ENCODE data around the gene RELN.

The RELN gene

DNA sequence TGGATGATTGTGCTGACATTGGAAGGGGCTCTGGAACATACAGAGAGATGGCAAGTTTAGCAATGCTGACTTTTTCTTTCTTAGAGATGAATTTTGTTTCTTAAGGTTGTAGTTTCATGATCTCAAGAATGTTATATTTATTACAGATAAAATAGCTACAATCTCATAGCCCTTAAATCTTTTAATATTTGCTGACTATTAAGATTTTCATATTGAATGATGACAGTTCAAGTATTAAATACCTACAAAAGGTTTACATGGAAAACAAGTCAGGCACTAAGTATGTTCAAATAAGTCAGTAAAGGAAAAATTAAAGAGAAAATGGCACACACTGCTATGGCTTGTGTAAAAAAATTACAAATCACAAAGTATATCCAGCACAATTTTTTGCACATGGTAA lies 291.4 kb downstream of the RELN start:
- DNase-seq (ENCODE audit: low read depth), result no peak
- TF ChIP-seq, protein P1, sequence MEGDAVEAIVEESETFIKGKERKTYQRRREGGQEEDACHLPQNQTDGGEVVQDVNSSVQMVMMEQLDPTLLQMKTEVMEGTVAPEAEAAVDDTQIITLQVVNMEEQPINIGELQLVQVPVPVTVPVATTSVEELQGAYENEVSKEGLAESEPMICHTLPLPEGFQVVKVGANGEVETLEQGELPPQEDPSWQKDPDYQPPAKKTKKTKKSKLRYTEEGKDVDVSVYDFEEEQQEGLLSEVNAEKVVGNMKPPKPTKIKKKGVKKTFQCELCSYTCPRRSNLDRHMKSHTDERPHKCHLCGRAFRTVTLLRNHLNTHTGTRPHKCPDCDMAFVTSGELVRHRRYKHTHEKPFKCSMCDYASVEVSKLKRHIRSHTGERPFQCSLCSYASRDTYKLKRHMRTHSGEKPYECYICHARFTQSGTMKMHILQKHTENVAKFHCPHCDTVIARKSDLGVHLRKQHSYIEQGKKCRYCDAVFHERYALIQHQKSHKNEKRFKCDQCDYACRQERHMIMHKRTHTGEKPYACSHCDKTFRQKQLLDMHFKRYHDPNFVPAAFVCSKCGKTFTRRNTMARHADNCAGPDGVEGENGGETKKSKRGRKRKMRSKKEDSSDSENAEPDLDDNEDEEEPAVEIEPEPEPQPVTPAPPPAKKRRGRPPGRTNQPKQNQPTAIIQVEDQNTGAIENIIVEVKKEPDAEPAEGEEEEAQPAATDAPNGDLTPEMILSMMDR (IDR thresholded peaks at IDR 0.05; ENCODE audit: insufficient read depth, low read depth, low read length, missing control alignments), result no peak
- H3K4me3 ChIP-seq (ENCODE audit: low read length), result no peak overlapping the region

DNA sequence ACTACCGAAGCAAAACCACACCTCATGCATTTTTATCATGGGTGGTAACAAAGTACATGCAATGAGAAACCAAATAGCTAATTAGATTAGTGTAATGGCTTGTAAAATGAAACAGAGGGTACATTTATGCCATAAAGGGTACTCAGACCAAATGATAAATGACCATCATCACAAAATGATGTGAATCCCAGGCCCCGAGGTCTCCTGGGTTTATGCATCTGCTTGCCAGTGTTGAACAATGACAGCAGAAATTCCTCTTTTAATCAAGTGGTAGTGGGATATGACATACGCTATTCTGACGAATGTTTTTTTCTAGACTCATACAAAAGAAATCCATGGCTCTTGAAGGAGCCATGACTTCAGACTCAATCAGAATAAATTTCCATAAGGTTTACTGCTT lies 293.9 kb downstream of the RELN start:
- TF ChIP-seq, protein P1 (IDR thresholded peaks at IDR 0.05; ENCODE audit: insufficient read depth, low read depth, low read length, missing control alignments), result no peak

DNA sequence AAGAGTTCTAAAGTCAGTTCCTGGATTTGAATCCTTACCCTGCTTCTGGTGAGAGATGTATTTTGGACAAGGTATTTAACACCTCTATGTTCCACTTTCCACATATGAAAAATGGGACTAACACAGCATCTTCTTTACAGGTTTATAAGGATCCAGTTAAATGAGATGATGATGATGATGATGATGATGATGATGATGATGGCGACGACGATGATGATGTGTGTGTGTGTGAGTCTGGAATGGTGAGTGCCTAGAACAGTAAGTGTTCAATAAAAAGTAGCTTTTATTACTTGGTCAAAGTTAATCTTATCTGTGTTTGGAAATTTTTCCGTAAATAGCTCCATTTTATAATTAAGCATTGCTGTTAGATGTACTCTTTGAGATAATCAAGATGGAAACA lies 295.2 kb downstream of the RELN start:
- TF ChIP-seq, protein P1 (IDR thresholded peaks at IDR 0.05; ENCODE audit: insufficient read depth, low read depth, low read length, missing control alignments), result no peak
- no peak overlapping the region for H3K4me3 ChIP-seq (ENCODE audit: low read length)
- DNase-seq (ENCODE audit: low read depth), result no peak

More for the DNA sequence above, 293.9 kb downstream of the RELN start:
- H3K4me3 ChIP-seq (ENCODE audit: low read length), result no peak overlapping the region
- no peak for DNase-seq (ENCODE audit: low read depth)

DNA sequence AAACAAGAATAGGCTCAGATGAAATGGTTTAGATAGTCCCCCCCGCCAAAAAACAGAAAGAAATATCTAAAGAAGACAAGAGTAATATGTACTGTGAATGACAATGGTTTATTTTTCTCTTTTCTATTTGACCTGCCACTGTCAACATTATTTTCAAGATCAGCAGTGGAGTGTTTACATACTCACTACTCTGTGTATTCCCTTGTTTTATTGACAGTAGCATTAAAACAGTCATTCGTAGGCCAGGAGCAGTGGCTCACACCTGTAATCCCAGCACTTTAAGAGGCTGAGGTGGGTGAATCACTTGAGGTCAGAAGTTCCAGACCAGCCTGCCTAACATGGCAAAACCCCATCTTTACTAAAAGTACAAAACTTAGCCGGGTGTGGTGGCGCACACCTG lies 298.2 kb downstream of the RELN start:
- no peak for DNase-seq (ENCODE audit: low read depth)
- no peak overlapping the region for H3K4me3 ChIP-seq (ENCODE audit: low read length)
- TF ChIP-seq, protein P1 (IDR thresholded peaks at IDR 0.05; ENCODE audit: insufficient read depth, low read depth, low read length, missing control alignments), result no peak

DNA sequence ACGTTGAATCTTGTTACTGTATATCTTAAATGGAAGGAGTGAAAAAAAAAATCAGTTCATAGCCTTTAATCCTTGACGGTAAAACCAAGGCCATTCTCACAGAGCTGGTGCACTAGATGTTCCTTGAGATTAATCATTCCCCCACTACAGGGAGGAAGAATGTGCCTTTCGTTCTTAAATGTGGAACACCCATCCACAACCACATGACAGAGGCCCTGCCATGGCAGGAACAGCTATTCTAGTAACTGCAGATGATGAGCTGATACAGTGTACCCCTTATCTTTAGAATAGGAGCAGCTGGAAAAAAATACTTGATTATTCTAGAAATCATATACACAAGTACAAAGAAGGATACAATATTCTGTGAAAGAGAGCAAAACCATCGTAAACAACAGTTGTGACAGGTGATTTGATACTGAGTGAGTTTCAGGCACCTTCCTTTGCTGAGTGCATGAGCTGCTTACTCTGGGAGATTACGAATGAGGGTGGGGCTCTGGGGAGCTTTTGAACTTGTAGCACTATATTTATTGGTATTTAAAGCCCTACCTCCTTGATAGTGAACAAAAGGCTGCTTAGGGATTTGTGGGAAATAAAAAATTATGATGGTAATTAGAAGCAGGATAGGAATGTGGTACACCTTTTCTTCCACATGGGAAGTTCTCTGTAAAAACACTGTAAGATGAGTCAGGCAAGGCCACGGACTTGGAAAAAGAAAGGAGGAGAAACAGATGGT lies 299.1 kb downstream of the RELN start:
- DNase-seq (ENCODE audit: low read depth), result no peak
- no peak overlapping the region for H3K4me3 ChIP-seq (ENCODE audit: low read length)
- TF ChIP-seq, protein P1 (IDR thresholded peaks at IDR 0.05; ENCODE audit: insufficient read depth, low read depth, low read length, missing control alignments), result no peak

DNA sequence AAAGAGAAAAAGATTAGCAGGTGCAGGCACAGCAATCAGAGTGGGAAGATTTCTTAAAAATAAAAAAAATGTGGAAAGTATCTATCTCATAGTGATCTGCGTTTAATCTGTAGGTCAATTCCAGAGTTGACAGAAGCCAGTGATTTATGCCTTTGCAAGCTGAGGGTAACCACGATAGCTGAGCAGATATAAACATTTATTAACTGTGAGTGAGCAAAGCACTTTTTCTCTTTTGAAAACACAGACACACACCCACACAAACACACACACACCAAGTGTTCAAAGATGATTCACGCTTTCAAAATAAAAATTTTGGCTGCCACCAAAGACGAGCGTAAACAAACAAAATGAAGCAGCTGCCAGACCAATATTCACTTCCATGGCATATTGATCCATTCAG lies 300.2 kb downstream of the RELN start:
- TF ChIP-seq, protein P1 (IDR thresholded peaks at IDR 0.05; ENCODE audit: insufficient read depth, low read depth, low read length, missing control alignments), result no peak
- no peak for DNase-seq (ENCODE audit: low read depth)
- no peak overlapping the region for H3K4me3 ChIP-seq (ENCODE audit: low read length)

DNA sequence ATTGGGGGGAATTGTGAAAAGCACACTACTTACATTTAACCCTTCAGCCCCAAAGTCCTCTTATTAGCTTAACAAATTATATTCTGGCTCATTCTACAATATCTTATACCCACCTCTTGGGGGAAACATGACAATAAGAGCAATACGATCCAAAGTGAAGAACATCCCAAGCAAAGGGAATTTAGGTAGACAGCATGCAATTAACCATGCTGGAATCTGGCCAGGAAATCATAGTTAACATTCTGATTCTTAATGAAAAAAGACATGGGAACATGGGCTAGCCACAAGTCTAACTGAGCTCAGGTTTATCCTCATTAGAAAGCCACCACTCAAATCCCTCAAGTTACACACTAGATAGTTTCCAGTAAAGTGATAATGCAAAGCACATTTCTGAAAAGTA lies 301.5 kb downstream of the RELN start:
- no peak overlapping the region for H3K4me3 ChIP-seq (ENCODE audit: low read length)
- TF ChIP-seq, protein P1 (IDR thresholded peaks at IDR 0.05; ENCODE audit: insufficient read depth, low read depth, low read length, missing control alignments), result no peak
- DNase-seq (ENCODE audit: low read depth), result no peak

Measured in epithelial cell of esophagus (primary cell).